GM18526 (cell line): ENCODE data around the gene PHACTR3.

Experiments
- POLR2A ChIP-seq: IDR thresholded peaks from 3 replicates; pipeline ENCODE4 v1.6.1; 2011; ENCODE audit not compliant: insufficient read length; ENCODE audit errors: extremely low read depth

Gene PHACTR3

GRCh38 chr20:59580991-59581401, 23.3 kb upstream of the PHACTR3 start:
- TF ChIP-seq POLR2A: no peak

- no peak for TF ChIP-seq POLR2A
Observed at GRCh38 chr20:59581993-59582679, 22.2 kb upstream of the PHACTR3 start.

- TF ChIP-seq POLR2A: no peak
Observed at GRCh38 chr20:59583428-59584277, 20.7 kb upstream of the PHACTR3 start.

- TF ChIP-seq POLR2A: no peak
Observed at GRCh38 chr20:59584278-59584925, 19.9 kb upstream of the PHACTR3 start.

- TF ChIP-seq POLR2A: no peak
Observed at GRCh38 chr20:59585714-59586409, 18.5 kb upstream of the PHACTR3 start.

GRCh38 chr20:59586613-59587012, 17.7 kb upstream of the PHACTR3 start:
- TF ChIP-seq POLR2A: no peak

- no peak for TF ChIP-seq POLR2A
Observed at GRCh38 chr20:59587570-59587969, 16.8 kb upstream of the PHACTR3 start.

- no peak for TF ChIP-seq POLR2A
Observed at GRCh38 chr20:59588236-59588855, 16.0 kb upstream of the PHACTR3 start.

GRCh38 chr20:59589086-59589684, 15.2 kb upstream of the PHACTR3 start:
- TF ChIP-seq POLR2A: no peak

- no peak for TF ChIP-seq POLR2A
Observed at GRCh38 chr20:59591061-59591460, 13.3 kb upstream of the PHACTR3 start.

- TF ChIP-seq POLR2A: no peak
Observed at GRCh38 chr20:59596690-59597089, 7.7 kb upstream of the PHACTR3 start.

- no peak for TF ChIP-seq POLR2A
Observed at GRCh38 chr20:59597240-59597639, 7.1 kb upstream of the PHACTR3 start.

GRCh38 chr20:59598625-59599310, 5.6 kb upstream of the PHACTR3 start:
- TF ChIP-seq POLR2A: no peak

- TF ChIP-seq POLR2A: no peak
Observed at GRCh38 chr20:59599941-59600340, 4.4 kb upstream of the PHACTR3 start.

GRCh38 chr20:59600472-59600871, 3.9 kb upstream of the PHACTR3 start:
- TF ChIP-seq POLR2A: no peak
